IPS DF 6.9 (cell line): ENCODE measurements around the gene KCNJ4.

Experiments used
- DNase-seq: peaks from one replicate; pipeline ENCODE4 v3.0.0-alpha.2; 2013; ENCODE audit warnings: low read depth, low spot score
- H3K27ac ChIP-seq: one replicate; pipeline ENCODE4 v1.5.1; 2013; ENCODE audit warnings: low read length, control low read depth
- H3K27me3 ChIP-seq: 2 replicates; pipeline ENCODE4 v1.6.1; 2013; ENCODE audit warnings: mild to moderate bottlenecking, low read length; ENCODE audit not compliant: control insufficient read depth, insufficient read depth
- H3K36me3 ChIP-seq: 2 replicates; pipeline ENCODE4 v1.6.1; 2013; ENCODE audit warnings: low read length; ENCODE audit not compliant: control insufficient read depth, insufficient read depth
- H3K4me1 ChIP-seq: 2 replicates; pipeline ENCODE4 v1.6.1; 2013; ENCODE audit warnings: low read length; ENCODE audit not compliant: control insufficient read depth, insufficient read depth
- H3K4me3 ChIP-seq: 2 replicates; pipeline ENCODE4 v1.5.1; 2013; ENCODE audit warnings: mild to moderate bottlenecking, low read length
- H3K9me3 ChIP-seq: 2 replicates; pipeline ENCODE4 v1.6.1; 2013; ENCODE audit warnings: low read length, inconsistent platforms; ENCODE audit not compliant: control insufficient read depth, insufficient read depth
- WGBS: extraction: QIAGEN DNeasy Blood & Tissue Kit; methylation state at CpG from one replicate; pipeline ENCODE4 v1.1.7; 2013; ENCODE audit warnings: mixed read lengths, missing lambda C conversion rate; ENCODE audit not compliant: insufficient read length, insufficient coverage; 5-methylcytosine and 5-hydroxymethylcytosine counted together

The KCNJ4 gene

DNA sequence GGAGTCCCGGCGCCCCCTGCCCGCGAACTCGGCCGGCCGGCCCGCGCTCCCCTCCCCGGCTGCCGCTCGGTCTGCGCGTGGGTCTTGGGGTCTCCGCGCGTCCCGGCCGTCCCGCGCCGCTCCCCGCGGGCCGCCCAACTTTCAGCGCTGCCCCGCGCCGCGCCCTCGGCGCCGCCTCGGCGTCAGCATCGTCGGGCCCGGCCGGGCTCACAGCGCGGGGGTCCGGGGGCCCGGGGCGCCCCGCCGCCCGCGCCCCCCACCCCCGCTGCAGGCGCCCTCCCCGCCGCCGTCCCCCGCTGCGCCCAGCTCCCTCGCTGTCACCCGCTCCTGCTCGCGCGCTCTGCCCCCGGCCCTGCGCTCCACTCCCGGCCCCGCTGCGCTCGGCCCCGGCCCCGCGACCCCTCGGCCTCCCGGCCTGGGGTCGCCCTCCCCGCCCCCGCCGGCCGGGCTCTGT is at the start of gene KCNJ4:
KCNJ4 (minus strand) TSS at position 124 of the 454 bp plus-strand sequence. CDS start 27,067 bp downstream, outside the sequence.
- no CpG with 5 or more reads among the region's 76 CpGs for WGBS
- DNase-seq: no peak
- no peaks in the 10 kb centered on the region; the same call in 1 of the 2 replicates for H3K36me3 ChIP-seq
- no peak within 1 kb of the TSS for H3K27ac ChIP-seq
- H3K4me1 ChIP-seq: no peaks in the 10 kb centered on the region
- H3K4me3 ChIP-seq: peak within 1 kb of the TSS; percentile 43; the same call in 1 of the 2 replicates
- no peaks in the 10 kb centered on the region for H3K9me3 ChIP-seq
- peaks cover 15% of the 10 kb centered on the region for H3K27me3 ChIP-seq

DNA sequence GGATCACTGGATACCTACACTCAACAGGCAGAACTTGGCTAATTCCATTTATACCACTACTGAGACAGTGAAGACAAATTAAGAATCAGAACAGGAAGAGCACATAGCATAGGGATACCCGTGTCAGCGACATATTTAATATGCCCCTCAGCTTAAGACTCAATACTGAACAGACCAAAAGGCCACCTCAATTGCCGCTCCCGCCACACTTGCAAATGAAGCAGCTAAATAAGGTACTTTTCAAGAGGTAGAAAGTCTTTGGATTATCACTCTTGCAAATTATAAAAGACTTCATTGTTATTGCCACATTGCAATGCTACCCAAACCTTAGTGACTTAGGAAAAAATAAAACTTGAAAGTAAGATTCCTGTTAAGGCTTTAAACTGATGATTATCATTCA is 48.0 kb upstream of the KCNJ4 start:
- H3K36me3 ChIP-seq: peaks cover 12% of the 10 kb centered on the region; the same call in 1 of the 2 replicates
- H3K4me1 ChIP-seq: no peaks in the 10 kb centered on the region; the same call in 1 of the 2 replicates
- H3K4me3 ChIP-seq: no peak overlapping the region
- H3K27ac ChIP-seq: no peak overlapping the region
- no peak for DNase-seq
- no CpG with 5 or more reads among the region's 4 CpGs for WGBS
- H3K9me3 ChIP-seq: no peaks in the 10 kb centered on the region
- no peaks in the 10 kb centered on the region for H3K27me3 ChIP-seq

GRCh38 chr22:38501797-38502672 is 47.0 kb upstream of the KCNJ4 start:
- Histone ChIP-seq H3K36me3 (peaks cover 12% of the 10 kb centered on the region), H3K4me1 (no peaks in the 10 kb centered on the region; the same call in 1 of the 2 replicates), H3K27me3 (no peaks in the 10 kb centered on the region), H3K4me3 (no peak overlapping the region), H3K9me3 (no peaks in the 10 kb centered on the region), H3K27ac (no peak overlapping the region)
- no peak for DNase-seq
- no CpG with 5 or more reads among the region's 10 CpGs for WGBS

DNA sequence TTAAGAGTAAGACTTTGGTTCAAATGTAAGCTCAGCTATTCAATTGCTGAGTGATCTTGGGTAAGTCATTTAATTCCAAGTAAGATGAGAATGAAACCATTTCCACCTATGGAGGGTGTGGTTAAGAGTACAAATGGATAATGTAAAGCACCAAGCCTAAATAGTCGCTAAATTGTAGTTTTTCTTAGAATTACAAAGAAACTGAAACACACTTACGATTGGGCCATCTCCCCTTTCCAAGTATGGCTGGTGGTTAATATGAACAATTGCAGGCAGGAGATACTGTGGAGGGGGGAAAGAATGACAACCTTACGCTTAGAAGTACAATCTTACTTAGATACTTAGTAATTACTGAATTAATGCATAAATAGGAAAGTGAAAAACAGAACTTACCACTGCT is 42.9 kb upstream of the KCNJ4 start:
- no CpG with 5 or more reads among the region's 3 CpGs for WGBS
- no peaks in the 10 kb centered on the region for H3K4me1 ChIP-seq
- peaks cover 38% of the 10 kb centered on the region for H3K36me3 ChIP-seq
- no peak for DNase-seq
- H3K9me3 ChIP-seq: no peaks in the 10 kb centered on the region
- H3K27me3 ChIP-seq: no peaks in the 10 kb centered on the region
- H3K4me3 ChIP-seq: no peak overlapping the region
- H3K27ac ChIP-seq: no peak overlapping the region

DNA sequence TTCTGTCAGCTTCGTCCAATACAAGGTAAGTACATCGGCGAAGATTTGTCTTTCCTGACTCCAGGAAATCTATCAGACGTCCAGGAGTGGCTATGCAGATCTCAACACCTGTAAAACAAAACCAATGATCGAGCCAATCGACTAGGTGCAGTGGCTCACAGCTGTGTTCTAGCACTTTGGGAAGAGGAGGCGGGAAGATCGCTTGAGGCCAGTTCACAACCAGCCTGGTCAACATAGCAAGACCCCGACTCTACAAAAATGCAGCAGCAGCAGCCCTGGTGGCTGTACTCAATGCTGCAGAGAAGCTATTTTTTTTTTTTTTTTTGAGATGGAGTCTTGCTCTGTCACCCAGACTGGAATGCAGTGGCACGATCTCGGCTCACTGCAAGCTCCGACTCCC is 39.9 kb upstream of the KCNJ4 start:
- Histone ChIP-seq H3K4me1 (no peaks in the 10 kb centered on the region), H3K9me3 (no peaks in the 10 kb centered on the region), H3K27me3 (no peaks in the 10 kb centered on the region), H3K4me3 (no peak overlapping the region), H3K27ac (no peak overlapping the region), H3K36me3 (peaks cover 42% of the 10 kb centered on the region)
- WGBS: no CpG with 5 or more reads among the region's 12 CpGs
- no peak for DNase-seq

DNA sequence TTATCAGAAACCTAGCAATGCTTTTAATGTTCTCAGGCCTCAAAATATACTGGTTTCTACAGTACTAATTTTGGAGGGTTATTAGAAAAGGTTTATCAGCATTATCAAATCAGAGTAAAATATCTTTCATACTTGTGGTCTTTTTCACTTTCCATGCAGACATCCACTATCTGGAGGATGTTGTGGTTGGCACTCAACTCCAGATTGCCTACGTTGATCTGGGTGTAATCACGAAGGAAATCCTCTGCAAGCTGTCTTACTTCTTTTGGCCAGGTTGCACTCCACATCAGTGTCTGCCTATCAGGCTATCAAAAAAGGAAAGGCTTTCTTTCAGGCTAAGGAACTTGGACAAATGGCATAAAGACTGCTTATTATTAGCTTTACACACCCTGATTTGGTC is 39.5 kb upstream of the KCNJ4 start:
- Histone ChIP-seq H3K27ac (no peak overlapping the region), H3K4me1 (no peaks in the 10 kb centered on the region), H3K9me3 (no peaks in the 10 kb centered on the region), H3K27me3 (no peaks in the 10 kb centered on the region), H3K36me3 (peaks cover 47% of the 10 kb centered on the region), H3K4me3 (no peak overlapping the region)
- no CpG with 5 or more reads among the region's 2 CpGs for WGBS
- DNase-seq: no peak

GRCh38 chr22:38491707-38492348 is 36.8 kb upstream of the KCNJ4 start:
- Histone ChIP-seq H3K4me1 (no peaks in the 10 kb centered on the region), H3K27me3 (no peaks in the 10 kb centered on the region), H3K4me3 (no peak overlapping the region), H3K27ac (no peak overlapping the region), H3K36me3 (peaks cover 49% of the 10 kb centered on the region), H3K9me3 (no peaks in the 10 kb centered on the region)
- no CpG with 5 or more reads among the region's 5 CpGs for WGBS
- no peak for DNase-seq

DNA sequence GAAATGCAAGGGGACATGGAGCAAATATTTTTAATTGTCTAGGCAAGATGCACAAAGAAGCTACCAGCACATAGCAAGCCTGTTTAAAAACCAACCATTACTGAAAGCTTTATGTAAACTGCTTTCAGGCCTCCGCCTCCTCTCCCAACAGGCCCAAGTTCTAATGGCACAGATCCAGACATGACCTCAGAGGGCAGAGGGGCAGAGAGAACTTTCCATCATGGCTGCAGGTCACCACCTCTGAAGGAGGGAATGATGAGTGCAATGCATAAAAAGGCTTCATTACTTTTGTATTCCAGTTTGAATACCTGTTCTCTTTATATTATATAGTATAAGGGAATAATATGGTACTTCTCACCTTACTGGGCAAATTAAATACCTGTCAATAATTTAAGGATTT is 35.9 kb upstream of the KCNJ4 start:
- Histone ChIP-seq H3K27me3 (no peaks in the 10 kb centered on the region), H3K4me3 (no peak overlapping the region), H3K9me3 (no peaks in the 10 kb centered on the region), H3K4me1 (peaks cover 1% of the 10 kb centered on the region; the same call in 1 of the 2 replicates), H3K36me3 (peaks cover 51% of the 10 kb centered on the region), H3K27ac (no peak overlapping the region)
- DNase-seq: no peak
- no CpG with 5 or more reads among the region's 1 CpG for WGBS

DNA sequence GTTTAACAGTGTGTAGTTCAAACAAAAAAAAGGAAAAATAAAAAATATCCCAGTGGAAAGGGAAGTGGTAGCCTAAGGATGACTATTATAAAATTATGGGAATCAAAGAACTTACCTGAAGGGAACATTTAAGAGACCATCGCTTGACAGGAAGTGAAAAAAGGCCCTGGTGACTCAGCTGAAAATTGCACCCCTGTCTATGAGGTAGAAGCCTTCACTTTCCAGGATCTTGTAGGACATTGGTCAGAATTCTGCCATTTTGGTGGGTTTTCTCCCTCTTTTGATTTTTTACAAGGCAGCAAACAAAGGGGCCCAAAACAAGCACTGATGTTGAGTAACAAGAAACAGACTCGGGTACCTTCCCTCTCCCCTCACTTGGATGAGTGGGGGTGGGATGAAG is 35.5 kb upstream of the KCNJ4 start:
- H3K27me3 ChIP-seq: no peaks in the 10 kb centered on the region
- peaks cover 1% of the 10 kb centered on the region; the same call in 1 of the 2 replicates for H3K4me1 ChIP-seq
- H3K4me3 ChIP-seq: no peak overlapping the region
- H3K36me3 ChIP-seq: peaks cover 53% of the 10 kb centered on the region
- H3K27ac ChIP-seq: no peak overlapping the region
- no peaks in the 10 kb centered on the region for H3K9me3 ChIP-seq
- DNase-seq: no peak
- WGBS: no CpG with 5 or more reads among the region's 2 CpGs

- Histone ChIP-seq H3K27me3 (no peaks in the 10 kb centered on the region), H3K9me3 (no peaks in the 10 kb centered on the region), H3K36me3 (peaks cover 51% of the 10 kb centered on the region), H3K4me3 (no peak overlapping the region), H3K27ac (no peak overlapping the region), H3K4me1 (peaks cover 1% of the 10 kb centered on the region; the same call in 1 of the 2 replicates)
- WGBS: no CpG with 5 or more reads among the region's 7 CpGs
- DNase-seq: no peak
Observed at GRCh38 chr22:38489561-38490145, 34.7 kb upstream of the KCNJ4 start.
